H9 (cell line): Measurements from ENCODE around the gene BEND4. TPM values are rescaled to one million over a fixed set of nuclear protein-coding genes. Genes with fewer than 3 reads are reported as not detected.

ENCODE experiments used
- DNase-seq: peaks from one replicate; pipeline ENCODE4 v3.0.0-alpha.2; 2017
- H2AFZ ChIP-seq: one replicate; pipeline ENCODE4 v1.6.1; 2013; ENCODE audit warnings: mild to moderate bottlenecking, low read length, control low read depth, moderate library complexity
- H2AK5ac ChIP-seq: 2 replicates; pipeline ENCODE4 v1.6.1; 2013; ENCODE audit warnings: low read length, control low read depth, mixed read lengths; ENCODE audit not compliant: insufficient read length
- H2BK120ac ChIP-seq: one replicate; pipeline ENCODE4 v1.6.1; 2013; ENCODE audit warnings: low read depth, mild to moderate bottlenecking, low read length, control low read depth, inconsistent platforms; ENCODE audit not compliant: poor library complexity, severe bottlenecking
- H2BK12ac ChIP-seq: 2 replicates; pipeline ENCODE4 v1.6.1; 2013; ENCODE audit warnings: low read length, control low read depth, mixed read lengths, low read depth; ENCODE audit not compliant: insufficient read length
- H2BK15ac ChIP-seq: 2 replicates; pipeline ENCODE4 v1.6.1; 2013; ENCODE audit warnings: low read depth, low read length, control low read depth
- H2BK20ac ChIP-seq: one replicate; pipeline ENCODE4 v1.6.1; 2013; ENCODE audit warnings: low read depth, mild to moderate bottlenecking, low read length, control low read depth, inconsistent platforms; ENCODE audit not compliant: poor library complexity, severe bottlenecking
- H2BK5ac ChIP-seq: 2 replicates; pipeline ENCODE4 v1.6.1; 2013; ENCODE audit warnings: low read length, control low read depth, mixed read lengths; ENCODE audit not compliant: insufficient read length
- H3K14ac ChIP-seq: 2 replicates; pipeline ENCODE4 v1.6.1; 2013; ENCODE audit warnings: low read length, control low read depth; ENCODE audit not compliant: insufficient read depth
- H3K18ac ChIP-seq: 2 replicates; pipeline ENCODE4 v1.6.1; 2013; ENCODE audit warnings: low read depth, mild to moderate bottlenecking, mixed read lengths, low read length, control low read depth; ENCODE audit not compliant: insufficient read length
- H3K23ac ChIP-seq: 2 replicates; pipeline ENCODE4 v1.6.1; 2013; ENCODE audit warnings: low read length, control low read depth, mixed read lengths, low read depth; ENCODE audit not compliant: insufficient read length
- H3K23me2 ChIP-seq: 2 replicates; pipeline ENCODE4 v1.6.1; 2013; ENCODE audit warnings: low read depth, mild to moderate bottlenecking, mixed read lengths, low read length, control low read depth; ENCODE audit not compliant: insufficient read length, poor library complexity, severe bottlenecking
- H3K27ac ChIP-seq: 2 replicates; pipeline ENCODE4 v1.5.1; 2013; ENCODE audit warnings: low read length, control low read depth, mixed read lengths, low read depth; ENCODE audit not compliant: insufficient read length
- H3K27me3 ChIP-seq: 2 replicates; pipeline ENCODE4 v1.6.1; 2013; ENCODE audit warnings: low read length, control low read depth, inconsistent platforms; ENCODE audit not compliant: insufficient read depth
- H3K4ac ChIP-seq: 2 replicates; pipeline ENCODE4 v1.6.1; 2013; ENCODE audit warnings: low read depth, mild to moderate bottlenecking, control low read depth, inconsistent platforms, low read length, moderate library complexity
- H3K4me1 ChIP-seq: 2 replicates; pipeline ENCODE4 v1.6.1; 2013; ENCODE audit warnings: low read length, control low read depth, inconsistent platforms; ENCODE audit not compliant: insufficient read depth
- H3K4me2 ChIP-seq: 2 replicates; pipeline ENCODE4 v1.6.1; 2013; ENCODE audit warnings: low read length, control low read depth, mixed read lengths; ENCODE audit not compliant: insufficient read length, insufficient read depth
- H3K56ac ChIP-seq: 2 replicates; pipeline ENCODE4 v1.6.1; 2013; ENCODE audit warnings: low read depth, mild to moderate bottlenecking, mixed read lengths, low read length, control low read depth; ENCODE audit not compliant: insufficient read length
- H3K79me1 ChIP-seq: 2 replicates; pipeline ENCODE4 v1.6.1; 2013; ENCODE audit warnings: low read depth, mild to moderate bottlenecking, moderate library complexity, low read length, control low read depth, inconsistent platforms; ENCODE audit not compliant: insufficient read depth, poor library complexity, severe bottlenecking
- H3K79me2 ChIP-seq: 2 replicates; pipeline ENCODE4 v1.6.1; 2013; ENCODE audit warnings: low read length, control low read depth, inconsistent platforms; ENCODE audit not compliant: insufficient read depth
- H3K9ac ChIP-seq: 2 replicates; pipeline ENCODE4 v1.6.1; 2013; ENCODE audit warnings: low read length, control low read depth, mixed read lengths; ENCODE audit not compliant: insufficient read length; ENCODE audit errors: extremely low read depth
- H3K9me3 ChIP-seq: one replicate; pipeline ENCODE4 v1.6.1; 2013; ENCODE audit warnings: low read depth, low read length, inconsistent platforms; ENCODE audit not compliant: control insufficient read depth
- H3T11ph ChIP-seq: one replicate; pipeline ENCODE4 v1.6.1; 2013; ENCODE audit warnings: mild to moderate bottlenecking, low read length, control low read depth, inconsistent platforms
- H4K20me1 ChIP-seq: one replicate; pipeline ENCODE4 v1.6.1; 2013; ENCODE audit not compliant: control insufficient read depth, insufficient read length, insufficient read depth
- H4K5ac ChIP-seq: 2 replicates; pipeline ENCODE4 v1.6.1; 2013; ENCODE audit warnings: low read depth, mild to moderate bottlenecking, mixed read lengths, low read length, control low read depth; ENCODE audit not compliant: insufficient read length
- H4K8ac ChIP-seq: replicated peaks from 2 replicates; pipeline ENCODE4 v1.6.1; 2013; ENCODE audit warnings: low read length, control low read depth, mixed read lengths, low read depth; ENCODE audit not compliant: insufficient read length
- H4K91ac ChIP-seq: 2 replicates; pipeline ENCODE4 v1.6.1; 2013; ENCODE audit warnings: low read depth, mild to moderate bottlenecking, moderate library complexity, mixed read lengths, low read length, control low read depth; ENCODE audit not compliant: insufficient read length
- H3K27ac Mint-ChIP-seq, 3 experiments: 2 replicates in 2 of 3; 3 replicates in 1 of 3; pipeline ENCODE4 v1.8.0; 2020 to 2021; ENCODE audit warnings: mixed read lengths in 3 of 3, mild to moderate bottlenecking in 1 of 3, moderate library complexity in 1 of 3
- H3K27me3 Mint-ChIP-seq: 2 replicates; pipeline ENCODE4 v1.8.0; 2021; ENCODE audit warnings: low read depth, mild to moderate bottlenecking, moderate library complexity, mixed read lengths
- H3K36me3 Mint-ChIP-seq, 3 experiments: 2 replicates in 2 of 3; 3 replicates in 1 of 3; pipeline ENCODE4 v1.8.0; 2020 to 2021; ENCODE audit warnings: low read depth in 3 of 3, mixed read lengths in 3 of 3; ENCODE audit not compliant: insufficient read depth in 1 of 3
- H3K4me1 Mint-ChIP-seq, 2 experiments: 2 replicates each; pipeline ENCODE4 v1.8.0; 2020; ENCODE audit warnings: mixed read lengths in 2 of 2
- H3K4me3 Mint-ChIP-seq, 2 experiments: 2 replicates in 1 of 2; 3 replicates in 1 of 2; pipeline ENCODE4 v1.8.0; 2020 to 2021; ENCODE audit warnings: mild to moderate bottlenecking in 2 of 2, mixed read lengths in 2 of 2, moderate library complexity in 1 of 2
- H3K9me3 Mint-ChIP-seq, 2 experiments: 2 replicates in 1 of 2; 3 replicates in 1 of 2; pipeline ENCODE4 v1.8.0; 2020; ENCODE audit warnings: mild to moderate bottlenecking in 2 of 2, mixed read lengths in 2 of 2, moderate library complexity in 1 of 2
- CTCF ChIP-seq: fragments of 200-600 bp; sonication (generic); conservative IDR thresholded peaks from 3 replicates; pipeline ENCODE4 v1.8.0; 2021; ENCODE audit warnings: antibody characterized with exemption, mild to moderate bottlenecking
- WGBS: extraction: QIAGEN DNeasy Blood & Tissue Kit; methylation state at CpG from one replicate; pipeline ENCODE4 v1.1.7; 2013; ENCODE audit warnings: missing lambda C conversion rate, low lambda C conversion rate, mixed read lengths; ENCODE audit not compliant: insufficient read length; ENCODE audit errors: extremely low coverage; 5-methylcytosine and 5-hydroxymethylcytosine counted together
- total RNA-seq: library from RNA; stranded (reverse); gene quantifications from 2 replicates; pipeline ENCODE4 v1.2.1, GENCODE V29; 2021

Gene BEND4
- total RNA-seq, 1 experiment from 2014 or later, result 25.1 TPM

DNA sequence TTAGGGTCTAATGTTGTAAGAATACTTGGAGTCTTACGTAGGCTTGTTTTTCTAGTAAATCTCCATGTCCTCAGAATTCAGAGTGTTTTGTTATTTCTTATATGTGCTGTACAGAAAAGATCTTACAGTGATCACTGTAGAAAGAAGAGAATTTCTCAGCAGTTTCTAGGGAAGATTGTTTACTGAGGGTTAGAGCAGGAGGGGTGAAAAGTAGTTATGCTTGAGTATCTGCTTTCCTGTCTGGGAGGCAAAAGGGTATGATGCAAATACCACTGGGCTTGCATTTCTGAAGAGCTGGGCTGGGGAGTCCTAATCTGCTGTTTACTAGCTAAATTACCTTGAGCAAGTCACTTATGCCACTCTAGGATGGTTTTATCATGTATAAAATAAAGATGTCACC, 78.2 kb downstream of the BEND4 start:
- Histone ChIP-seq H3K79me1 (no peaks in the 10 kb centered on the region), H3K9me3 (no peaks in the 10 kb centered on the region), H4K5ac (no peak overlapping the region), H4K8ac (no peak overlapping the region), H3K14ac (no peak overlapping the region), H3K23me2 (no peaks in the 10 kb centered on the region), H3K23ac (no peak overlapping the region), H3K9ac (no peak overlapping the region), H2AFZ (no peak overlapping the region), H3K27ac (no peak overlapping the region), H3K4me2 (no peak overlapping the region), H2AK5ac (no peak overlapping the region), H3T11ph (no peak overlapping the region), H4K20me1 (no peaks in the 10 kb centered on the region), H3K79me2 (no peaks in the 10 kb centered on the region), H3K4me1 (no peaks in the 10 kb centered on the region), H4K91ac (no peak overlapping the region), H2BK120ac (no peak overlapping the region), H2BK5ac (no peak overlapping the region), H2BK20ac (no peak overlapping the region), H3K27me3 (no peaks in the 10 kb centered on the region), H2BK15ac (no peak overlapping the region), H3K4ac (no peak overlapping the region), H3K56ac (no peak overlapping the region), H2BK12ac (no peak overlapping the region), H3K18ac (no peak overlapping the region)
- no peak for DNase-seq
- H3K9me3 Mint-ChIP-seq, result no peaks in the 10 kb centered on the region
- no peak overlapping the region for H3K4me3 Mint-ChIP-seq
- peaks cover 4 to 30% (median 19%) of the 10 kb centered on the region in 3 experiments; a peak in 6 of 7 replicates for H3K36me3 Mint-ChIP-seq
- peaks cover 4 to 7% of the 10 kb centered on the region in 2 experiments for H3K4me1 Mint-ChIP-seq
- WGBS, result no CpG with 5 or more reads among the region's 1 CpG
- no peak for TF ChIP-seq CTCF
- H3K27me3 Mint-ChIP-seq, result no peaks in the 10 kb centered on the region
- peak overlapping the region; percentile 4 to 90 (median 38); a peak in 4 of 7 replicates for H3K27ac Mint-ChIP-seq
